Endothelial cell (in vitro differentiated cells): Measurements from ENCODE around the gene PTAFR. TPM values are rescaled to one million over a fixed set of nuclear protein-coding genes. Genes with fewer than 3 reads are reported as not detected.

Experiments
- DNase-seq: peaks from one replicate; pipeline ENCODE4 v3.0.0; 2021; ENCODE audit warnings: low spot score
- H3K27ac Mint-ChIP-seq: one replicate; pipeline ENCODE4 v1.8.0; 2021; ENCODE audit warnings: mixed read lengths, inconsistent platforms; ENCODE audit not compliant: unreplicated experiment
- H3K27me3 Mint-ChIP-seq: one replicate; pipeline ENCODE4 v1.8.0; 2021; ENCODE audit warnings: mild to moderate bottlenecking, moderate library complexity, mixed read lengths, inconsistent platforms; ENCODE audit not compliant: unreplicated experiment
- H3K36me3 Mint-ChIP-seq: one replicate; pipeline ENCODE4 v1.8.0; 2021; ENCODE audit warnings: mild to moderate bottlenecking, low read depth, mixed read lengths, inconsistent platforms; ENCODE audit not compliant: unreplicated experiment
- H3K4me1 Mint-ChIP-seq: one replicate; pipeline ENCODE4 v1.8.0; 2021; ENCODE audit warnings: mild to moderate bottlenecking, mixed read lengths, inconsistent platforms; ENCODE audit not compliant: unreplicated experiment
- H3K4me3 Mint-ChIP-seq: one replicate; pipeline ENCODE4 v1.8.0; 2021; ENCODE audit warnings: mild to moderate bottlenecking, mixed read lengths, inconsistent platforms; ENCODE audit not compliant: unreplicated experiment
- H3K9me3 Mint-ChIP-seq: one replicate; pipeline ENCODE4 v1.8.0; 2021; ENCODE audit warnings: mixed read lengths, inconsistent platforms; ENCODE audit not compliant: unreplicated experiment
- total RNA-seq: library from RNA; stranded (reverse); fragmentation: NEBNext Ultra II Directional; extraction: Animal tissue kit (Norgen Biotek cat#: 25700); gene quantifications from one replicate; pipeline ENCODE4 v1.2.1, GENCODE V29; 2021; ENCODE audit not compliant: unreplicated experiment
- TF ChIP-seq, protein P1 (sequence below): fragments of 200-600 bp; sonication (generic); IDR thresholded peaks from one replicate; pipeline ENCODE4 v1.5.0; 2021; ENCODE audit warnings: antibody characterized with exemption; ENCODE audit not compliant: unreplicated experiment

The PTAFR gene
- total RNA-seq, 1 donor from 2014 or later: 0.72 TPM

DNA sequence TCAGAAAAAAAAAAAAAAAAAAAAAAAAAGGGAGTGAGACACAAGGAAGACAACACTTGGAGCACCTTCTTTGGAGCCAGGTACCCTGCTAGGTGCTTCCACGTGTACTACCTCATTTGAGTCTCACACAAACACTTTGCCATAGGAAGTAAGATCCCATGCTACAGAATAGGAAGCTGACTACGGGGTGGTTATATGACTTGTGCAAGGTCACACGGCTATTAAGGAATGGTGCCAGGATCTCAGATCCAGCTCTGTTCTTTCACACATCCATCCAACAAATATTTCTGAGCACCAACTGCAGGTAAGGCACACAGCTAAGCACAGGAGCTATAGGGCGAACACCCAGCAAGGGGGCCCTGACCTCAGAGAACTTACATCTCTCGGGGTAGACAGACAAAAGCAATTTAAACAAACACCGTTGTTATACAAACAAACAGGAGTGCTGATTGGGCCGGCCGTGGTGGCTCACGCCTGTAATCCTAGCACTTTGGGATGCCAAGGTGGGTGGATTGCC is 22.4 kb downstream of the PTAFR start:
- Mint-ChIP-seq H3K27me3 (peaks cover 3% of the 10 kb centered on the region), H3K27ac (no peak overlapping the region), H3K36me3 (peaks cover 8% of the 10 kb centered on the region), H3K4me1 (no peaks in the 10 kb centered on the region), H3K9me3 (no peaks in the 10 kb centered on the region), H3K4me3 (no peak overlapping the region)
- TF ChIP-seq, protein P1, sequence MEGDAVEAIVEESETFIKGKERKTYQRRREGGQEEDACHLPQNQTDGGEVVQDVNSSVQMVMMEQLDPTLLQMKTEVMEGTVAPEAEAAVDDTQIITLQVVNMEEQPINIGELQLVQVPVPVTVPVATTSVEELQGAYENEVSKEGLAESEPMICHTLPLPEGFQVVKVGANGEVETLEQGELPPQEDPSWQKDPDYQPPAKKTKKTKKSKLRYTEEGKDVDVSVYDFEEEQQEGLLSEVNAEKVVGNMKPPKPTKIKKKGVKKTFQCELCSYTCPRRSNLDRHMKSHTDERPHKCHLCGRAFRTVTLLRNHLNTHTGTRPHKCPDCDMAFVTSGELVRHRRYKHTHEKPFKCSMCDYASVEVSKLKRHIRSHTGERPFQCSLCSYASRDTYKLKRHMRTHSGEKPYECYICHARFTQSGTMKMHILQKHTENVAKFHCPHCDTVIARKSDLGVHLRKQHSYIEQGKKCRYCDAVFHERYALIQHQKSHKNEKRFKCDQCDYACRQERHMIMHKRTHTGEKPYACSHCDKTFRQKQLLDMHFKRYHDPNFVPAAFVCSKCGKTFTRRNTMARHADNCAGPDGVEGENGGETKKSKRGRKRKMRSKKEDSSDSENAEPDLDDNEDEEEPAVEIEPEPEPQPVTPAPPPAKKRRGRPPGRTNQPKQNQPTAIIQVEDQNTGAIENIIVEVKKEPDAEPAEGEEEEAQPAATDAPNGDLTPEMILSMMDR: no peak
- DNase-seq: no peak

DNA sequence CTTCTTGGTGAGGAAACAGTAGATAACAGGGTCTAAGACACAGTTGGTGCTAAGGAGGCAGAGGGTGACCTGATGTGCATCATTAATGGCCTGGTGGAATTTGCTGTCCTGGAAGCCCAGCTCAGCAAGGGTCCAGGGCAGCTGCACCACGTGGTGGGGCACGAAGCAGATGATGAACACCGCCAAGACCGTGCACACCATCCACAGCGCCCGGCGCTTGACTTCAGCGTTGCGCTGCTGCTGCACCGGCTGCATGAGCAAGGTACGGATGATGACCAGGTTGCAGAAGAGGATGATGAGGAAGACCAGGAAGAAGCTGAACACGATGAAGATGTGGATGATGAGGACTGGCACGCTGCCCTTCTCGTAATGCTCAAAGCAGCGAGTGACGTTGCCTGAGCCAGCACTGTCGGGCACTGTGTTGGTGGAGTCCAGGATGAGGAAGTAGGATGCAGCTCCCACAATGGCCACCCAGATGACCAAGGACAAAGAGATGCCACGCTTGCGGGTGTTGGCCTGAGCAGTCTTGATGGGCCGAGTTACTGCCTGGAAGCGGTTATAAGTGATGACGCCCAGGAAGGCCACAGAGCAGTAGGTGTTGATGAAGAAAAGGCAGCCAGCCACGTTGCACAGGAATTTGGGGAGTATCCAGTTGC is 26.2 kb downstream of the PTAFR start:
- H3K27ac Mint-ChIP-seq: peak overlapping the region; percentile 67
- H3K4me3 Mint-ChIP-seq: peak overlapping the region; percentile 77
- H3K27me3 Mint-ChIP-seq: peaks cover 2% of the 10 kb centered on the region
- peaks cover 8% of the 10 kb centered on the region for H3K36me3 Mint-ChIP-seq
- TF ChIP-seq, protein P1: no peak
- H3K9me3 Mint-ChIP-seq: no peaks in the 10 kb centered on the region
- peaks cover 8% of the 10 kb centered on the region for H3K4me1 Mint-ChIP-seq
- no peak for DNase-seq

DNA sequence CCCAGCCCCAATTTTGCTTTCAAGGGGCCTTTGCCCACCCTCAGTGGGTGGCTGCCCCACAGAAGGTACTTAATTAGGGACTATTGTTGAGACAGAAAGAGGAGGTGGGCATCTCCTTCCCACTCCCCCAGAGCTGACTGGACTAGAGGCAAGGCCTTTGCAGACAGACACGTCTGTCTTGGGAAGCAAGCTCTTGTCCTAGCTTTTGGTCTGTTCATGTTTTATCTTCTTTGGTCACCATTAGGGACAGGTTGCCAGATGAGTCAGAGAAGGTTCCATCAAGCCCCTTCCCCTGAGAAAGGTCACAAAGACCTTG is 27.7 kb downstream of the PTAFR start:
- H3K4me3 Mint-ChIP-seq: no peak overlapping the region
- TF ChIP-seq, protein P1: no peak
- no peak overlapping the region for H3K27ac Mint-ChIP-seq
- H3K9me3 Mint-ChIP-seq: no peaks in the 10 kb centered on the region
- peaks cover 8% of the 10 kb centered on the region for H3K36me3 Mint-ChIP-seq
- no peak for DNase-seq
- H3K4me1 Mint-ChIP-seq: peaks cover 8% of the 10 kb centered on the region
- peaks cover 2% of the 10 kb centered on the region for H3K27me3 Mint-ChIP-seq

DNA sequence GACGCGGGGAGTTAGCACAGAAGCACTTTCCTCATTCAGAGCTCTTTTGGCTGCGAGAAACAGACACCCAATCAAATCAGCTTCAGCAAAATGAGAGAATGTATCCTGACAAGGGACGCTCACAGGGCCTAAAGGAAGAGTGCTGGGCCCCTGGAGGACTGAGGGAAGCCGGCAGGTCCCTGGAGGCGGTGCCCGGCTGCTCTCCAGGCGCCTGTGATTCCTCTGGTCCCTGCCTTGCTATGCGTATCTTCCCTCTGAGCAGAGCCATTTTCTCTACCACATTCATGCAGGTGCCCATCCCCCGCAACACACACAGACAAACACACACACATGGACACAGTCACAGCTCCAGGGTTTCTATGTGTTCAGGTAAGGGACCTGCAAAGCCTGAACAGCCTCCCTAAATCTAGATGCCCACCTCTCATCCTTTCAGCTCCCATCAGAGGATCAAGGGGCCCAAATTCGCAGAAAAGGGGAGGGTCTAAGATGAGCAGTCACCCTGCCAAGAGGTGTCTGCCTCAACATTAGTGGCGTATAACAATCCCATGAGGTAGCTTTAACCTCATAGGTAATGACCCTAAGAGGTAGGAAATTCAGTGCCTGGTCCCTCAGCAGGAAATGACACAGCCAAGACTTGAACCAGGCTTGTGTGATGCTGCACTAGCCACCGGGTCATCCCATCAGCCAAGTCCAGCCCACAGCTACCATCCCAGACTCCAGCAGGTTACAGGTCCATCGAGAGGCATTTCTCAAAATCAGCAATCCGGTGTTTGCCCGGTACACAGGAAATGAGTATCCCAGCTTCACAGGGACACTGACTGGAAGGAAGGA is 29.0 kb downstream of the PTAFR start:
- Mint-ChIP-seq H3K4me3 (no peak overlapping the region), H3K27ac (peak overlapping the region; percentile 18), H3K9me3 (no peaks in the 10 kb centered on the region), H3K27me3 (peaks cover 2% of the 10 kb centered on the region), H3K4me1 (peaks cover 8% of the 10 kb centered on the region), H3K36me3 (peaks cover 8% of the 10 kb centered on the region)
- DNase-seq: no peak
- TF ChIP-seq, protein P1: no peak

DNA sequence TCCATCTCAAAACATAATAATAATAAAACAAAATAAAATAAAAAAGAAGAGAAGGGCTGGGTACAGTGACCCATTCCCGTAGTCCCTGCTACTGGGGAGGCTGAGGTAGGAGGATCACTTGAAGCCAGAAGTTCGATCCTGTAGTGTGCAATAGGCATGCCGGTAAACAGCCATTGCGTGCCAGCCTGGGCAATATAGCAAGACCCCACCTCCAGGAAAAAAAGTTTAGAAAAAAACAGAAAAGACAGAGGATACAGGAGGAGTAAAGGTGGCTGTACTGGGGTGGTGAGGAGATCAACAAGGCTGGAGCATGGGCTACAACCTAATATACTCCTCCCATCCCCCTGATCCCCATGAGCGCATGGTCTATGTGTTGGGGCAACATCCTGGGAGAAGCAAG is 30.8 kb downstream of the PTAFR start:
- no peaks in the 10 kb centered on the region for H3K9me3 Mint-ChIP-seq
- TF ChIP-seq, protein P1: no peak
- H3K4me3 Mint-ChIP-seq: no peak overlapping the region
- DNase-seq: no peak
- no peak overlapping the region for H3K27ac Mint-ChIP-seq
- peaks cover 8% of the 10 kb centered on the region for H3K4me1 Mint-ChIP-seq
- H3K27me3 Mint-ChIP-seq: peaks cover 2% of the 10 kb centered on the region
- peaks cover 7% of the 10 kb centered on the region for H3K36me3 Mint-ChIP-seq
